ENCODE results near the gene PRPSAP2.
A peak's percentile ranks its signal among the peaks of the same experiment; 100 is the strongest.

Gene PRPSAP2

GRCh38 chr17:18851201-18851600 lies 6.7 kb upstream of the PRPSAP2 start:
- no peak overlapping the region for H3K27ac ChIP-seq (replicated peaks; ENCODE audit: low read length)
- no peak overlapping the region for H4K8ac ChIP-seq (ENCODE audit: low read depth, low read length)
- H4K91ac ChIP-seq (ENCODE audit: low read depth, low read length, poor library complexity), result no peak overlapping the region
- H3K36me3 ChIP-seq (replicated peaks in 1 of 2; ENCODE audit: control insufficient read depth in 2 of 2, insufficient read depth in 2 of 2, low read length in 2 of 2), result peaks cover 0 to 3% of the 10 kb centered on the region in 2 donors
- no peak overlapping the region for H2BK12ac ChIP-seq (ENCODE audit: low read length)
- no peak for DNase-seq (ENCODE audit: low spot score)
- no peak overlapping the region for H3K18ac ChIP-seq (ENCODE audit: low read length)
- no peaks in the 10 kb centered on the region for H3K79me1 ChIP-seq (ENCODE audit: low read depth, low read length)
- no peak overlapping the region for H3K14ac ChIP-seq (ENCODE audit: low read length)
- H3K9me3 ChIP-seq (replicated peaks in 1 of 2; ENCODE audit: control insufficient read depth in 2 of 2, insufficient read depth in 1 of 2, low read depth in 1 of 2, low read length in 2 of 2), result no peaks in the 10 kb centered on the region
- H3K27me3 ChIP-seq (ENCODE audit: control insufficient read depth in 3 of 3, insufficient read depth in 3 of 3, low read depth in 1 of 3, low read length in 3 of 3), result no peaks in the 10 kb centered on the region
- H3K4me2 ChIP-seq (ENCODE audit: insufficient read depth, low read length, poor library complexity, severe bottlenecking), result no peak overlapping the region
- no CpG with 5 or more reads among the region's 3 CpGs for WGBS, 2 donors (ENCODE audit: extremely low coverage in 2 of 2, insufficient read length in 2 of 2, insufficient replicate concordance in 1 of 2)
- H3K4me1 ChIP-seq (ENCODE audit: control insufficient read depth in 2 of 2, insufficient read depth in 1 of 2, low read depth in 1 of 2, low read length in 2 of 2), result peaks cover 0 to 2% of the 10 kb centered on the region in 2 donors
- H3K9ac ChIP-seq (ENCODE audit: low read depth, low read length, poor library complexity), result no peak overlapping the region
- no peak overlapping the region for H2BK15ac ChIP-seq (ENCODE audit: low read length)
- no peak overlapping the region for H2BK120ac ChIP-seq (ENCODE audit: low read depth, low read length)
- no peak overlapping the region for H2BK5ac ChIP-seq (ENCODE audit: low read length)
- H2AFZ ChIP-seq (ENCODE audit: low read length), result no peak overlapping the region
- H3K23ac ChIP-seq (ENCODE audit: low read depth, low read length, poor library complexity), result no peak overlapping the region
- H3K4ac ChIP-seq (ENCODE audit: low read length), result no peak overlapping the region
- no peak overlapping the region for H3K4me3 ChIP-seq (ENCODE audit: low read length in 2 of 2)
- no peak overlapping the region for H2AK5ac ChIP-seq (ENCODE audit: low read depth, low read length)

- no peaks in the 10 kb centered on the region for H3K27me3 ChIP-seq (ENCODE audit: control insufficient read depth in 3 of 3, insufficient read depth in 3 of 3, low read depth in 1 of 3, low read length in 3 of 3)
- H3K18ac ChIP-seq (ENCODE audit: low read length), result no peak overlapping the region
- no CpG with 5 or more reads among the region's 7 CpGs for WGBS, 2 donors (ENCODE audit: extremely low coverage in 2 of 2, insufficient read length in 2 of 2, insufficient replicate concordance in 1 of 2)
- no peak overlapping the region for H3K27ac ChIP-seq (replicated peaks; ENCODE audit: low read length)
- DNase-seq (ENCODE audit: low spot score), result no peak
- H3K9me3 ChIP-seq (replicated peaks in 1 of 2; ENCODE audit: control insufficient read depth in 2 of 2, insufficient read depth in 1 of 2, low read depth in 1 of 2, low read length in 2 of 2), result no peaks in the 10 kb centered on the region
- H3K4me2 ChIP-seq (ENCODE audit: insufficient read depth, low read length, poor library complexity, severe bottlenecking), result no peak overlapping the region
- H3K79me1 ChIP-seq (ENCODE audit: low read depth, low read length), result no peaks in the 10 kb centered on the region
- H2BK5ac ChIP-seq (ENCODE audit: low read length), result no peak overlapping the region
- H3K14ac ChIP-seq (ENCODE audit: low read length), result no peak overlapping the region
- peaks cover 2 to 4% of the 10 kb centered on the region in 2 donors for H3K4me1 ChIP-seq (ENCODE audit: control insufficient read depth in 2 of 2, insufficient read depth in 1 of 2, low read depth in 1 of 2, low read length in 2 of 2)
- H2BK12ac ChIP-seq (ENCODE audit: low read length), result no peak overlapping the region
- no peak overlapping the region for H2AFZ ChIP-seq (ENCODE audit: low read length)
- no peak overlapping the region for H2BK15ac ChIP-seq (ENCODE audit: low read length)
- H3K36me3 ChIP-seq (replicated peaks in 1 of 2; ENCODE audit: control insufficient read depth in 2 of 2, insufficient read depth in 2 of 2, low read length in 2 of 2), result peaks cover 0 to 3% of the 10 kb centered on the region in 2 donors
- no peak overlapping the region for H3K23ac ChIP-seq (ENCODE audit: low read depth, low read length, poor library complexity)
- H4K91ac ChIP-seq (ENCODE audit: low read depth, low read length, poor library complexity), result no peak overlapping the region
- H4K8ac ChIP-seq (ENCODE audit: low read depth, low read length), result no peak overlapping the region
- H2AK5ac ChIP-seq (ENCODE audit: low read depth, low read length), result no peak overlapping the region
- H3K4ac ChIP-seq (ENCODE audit: low read length), result no peak overlapping the region
- H3K9ac ChIP-seq (ENCODE audit: low read depth, low read length, poor library complexity), result no peak overlapping the region
- H3K4me3 ChIP-seq (ENCODE audit: low read length in 2 of 2), result peak overlapping the region in 1 of 2 donors; percentile 56
- no peak overlapping the region for H2BK120ac ChIP-seq (ENCODE audit: low read depth, low read length)
Observed at GRCh38 chr17:18854956-18855355, 3.0 kb upstream of the PRPSAP2 start.

DNA sequence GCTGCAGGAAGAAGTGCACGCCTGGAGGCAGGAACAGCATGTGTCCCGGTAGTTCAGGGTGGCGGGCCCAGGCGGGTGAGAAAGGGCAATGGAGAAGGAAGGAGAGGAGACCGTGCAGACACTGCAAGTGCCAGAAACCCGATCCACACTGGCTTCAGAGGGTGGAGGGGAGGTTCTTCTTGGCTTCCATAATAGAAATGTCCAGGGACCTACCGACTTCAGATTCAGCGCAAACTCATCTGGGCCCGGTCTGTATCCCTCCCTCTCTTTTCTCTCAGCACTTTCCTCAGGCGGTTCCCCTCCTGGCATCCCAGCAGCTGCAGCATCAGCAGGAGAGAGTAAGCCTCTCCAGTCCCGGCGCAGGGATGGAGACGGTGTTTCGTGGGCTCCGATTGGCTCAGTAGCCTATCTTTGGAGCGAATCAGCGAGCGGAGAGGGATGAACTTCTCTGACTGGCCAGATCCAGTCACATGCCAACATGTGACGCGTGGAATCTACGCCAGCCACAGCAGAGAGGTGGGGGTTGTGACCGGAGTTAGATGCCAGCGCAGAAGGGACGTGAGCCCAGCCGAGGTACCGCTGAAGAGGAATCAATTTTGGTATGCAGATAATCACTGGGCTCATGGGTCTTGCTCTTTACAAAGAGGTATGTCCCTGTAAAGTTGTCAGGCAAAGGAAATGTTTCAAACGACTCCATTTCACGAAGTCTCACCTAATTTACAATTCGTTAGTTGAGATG lies 1.9 kb upstream of the PRPSAP2 start:
- peak overlapping the region; percentile 84 for H2AFZ ChIP-seq (ENCODE audit: low read length)
- H2BK5ac ChIP-seq (ENCODE audit: low read length), result no peak overlapping the region
- H4K8ac ChIP-seq (ENCODE audit: low read depth, low read length), result no peak overlapping the region
- peak overlapping the region; percentile 44 for H3K27ac ChIP-seq (replicated peaks; ENCODE audit: low read length)
- no peak overlapping the region for H3K23ac ChIP-seq (ENCODE audit: low read depth, low read length, poor library complexity)
- H3K4me1 ChIP-seq (ENCODE audit: control insufficient read depth in 2 of 2, insufficient read depth in 1 of 2, low read depth in 1 of 2, low read length in 2 of 2), result peaks cover 2 to 4% of the 10 kb centered on the region in 2 donors
- H3K4me2 ChIP-seq (ENCODE audit: insufficient read depth, low read length, poor library complexity, severe bottlenecking), result peak overlapping the region; percentile 92
- no peaks in the 10 kb centered on the region for H3K9me3 ChIP-seq (replicated peaks in 1 of 2; ENCODE audit: control insufficient read depth in 2 of 2, insufficient read depth in 1 of 2, low read depth in 1 of 2, low read length in 2 of 2)
- WGBS, 2 donors (ENCODE audit: extremely low coverage in 2 of 2, insufficient read length in 2 of 2, insufficient replicate concordance in 1 of 2), result no CpG with 5 or more reads among the region's 29 CpGs
- H2BK12ac ChIP-seq (ENCODE audit: low read length), result no peak overlapping the region
- no peak overlapping the region for H2BK15ac ChIP-seq (ENCODE audit: low read length)
- no peak overlapping the region for H2AK5ac ChIP-seq (ENCODE audit: low read depth, low read length)
- peak overlapping the region; percentile 29 for H3K18ac ChIP-seq (ENCODE audit: low read length)
- H3K27me3 ChIP-seq (ENCODE audit: control insufficient read depth in 3 of 3, insufficient read depth in 3 of 3, low read depth in 1 of 3, low read length in 3 of 3), result no peaks in the 10 kb centered on the region
- no peaks in the 10 kb centered on the region for H3K79me1 ChIP-seq (ENCODE audit: low read depth, low read length)
- H3K4me3 ChIP-seq (ENCODE audit: low read length in 2 of 2), result peak overlapping the region; percentile 56 to 86
- H3K36me3 ChIP-seq (replicated peaks in 1 of 2; ENCODE audit: control insufficient read depth in 2 of 2, insufficient read depth in 2 of 2, low read length in 2 of 2), result peaks cover 0 to 12% of the 10 kb centered on the region in 2 donors
- peak; percentile 93 for DNase-seq (ENCODE audit: low spot score)
- peak overlapping the region; percentile 89 for H3K9ac ChIP-seq (ENCODE audit: low read depth, low read length, poor library complexity)
- H3K4ac ChIP-seq (ENCODE audit: low read length), result no peak overlapping the region
- H2BK120ac ChIP-seq (ENCODE audit: low read depth, low read length), result no peak overlapping the region
- H3K14ac ChIP-seq (ENCODE audit: low read length), result no peak overlapping the region
- no peak overlapping the region for H4K91ac ChIP-seq (ENCODE audit: low read depth, low read length, poor library complexity)

DNA sequence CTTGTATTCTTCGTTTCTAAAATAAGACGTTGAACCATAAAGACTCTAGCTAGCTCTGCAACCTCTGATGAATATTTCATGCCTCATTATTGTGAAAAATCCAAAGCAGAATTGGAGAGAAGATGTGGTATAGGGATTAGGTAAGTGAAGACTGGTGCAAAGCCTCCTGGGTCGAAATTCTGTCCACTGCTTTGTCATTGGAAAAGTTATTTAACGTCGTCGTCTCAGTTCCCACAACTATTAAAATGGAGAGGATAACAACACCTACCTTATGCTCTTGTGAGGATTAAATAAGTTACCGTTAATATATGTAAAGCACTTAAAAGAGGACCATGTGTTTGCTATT lies 1.4 kb upstream of the PRPSAP2 start:
- Histone ChIP-seq H3K4me1 (ENCODE audit: control insufficient read depth in 2 of 2, insufficient read depth in 1 of 2, low read depth in 1 of 2, low read length in 2 of 2) (peaks cover 2 to 4% of the 10 kb centered on the region in 2 donors), H2BK15ac (ENCODE audit: low read length) (no peak overlapping the region), H2AFZ (ENCODE audit: low read length) (peak overlapping the region; percentile 82), H3K27me3 (ENCODE audit: control insufficient read depth in 3 of 3, insufficient read depth in 3 of 3, low read depth in 1 of 3, low read length in 3 of 3) (no peaks in the 10 kb centered on the region), H3K36me3 (replicated peaks in 1 of 2; ENCODE audit: control insufficient read depth in 2 of 2, insufficient read depth in 2 of 2, low read length in 2 of 2) (peaks cover 0 to 17% of the 10 kb centered on the region in 2 donors), H4K91ac (ENCODE audit: low read depth, low read length, poor library complexity) (no peak overlapping the region), H4K8ac (ENCODE audit: low read depth, low read length) (no peak overlapping the region), H3K4ac (ENCODE audit: low read length) (no peak overlapping the region), H3K9me3 (replicated peaks in 1 of 2; ENCODE audit: control insufficient read depth in 2 of 2, insufficient read depth in 1 of 2, low read depth in 1 of 2, low read length in 2 of 2) (no peaks in the 10 kb centered on the region), H3K23ac (ENCODE audit: low read depth, low read length, poor library complexity) (no peak overlapping the region), H3K4me3 (ENCODE audit: low read length in 2 of 2) (peak overlapping the region; percentile 56 to 77), H2BK12ac (ENCODE audit: low read length) (no peak overlapping the region), H3K9ac (ENCODE audit: low read depth, low read length, poor library complexity) (no peak overlapping the region), H2AK5ac (ENCODE audit: low read depth, low read length) (no peak overlapping the region), H2BK5ac (ENCODE audit: low read length) (no peak overlapping the region), H2BK120ac (ENCODE audit: low read depth, low read length) (no peak overlapping the region), H3K14ac (ENCODE audit: low read length) (no peak overlapping the region), H3K27ac (replicated peaks; ENCODE audit: low read length) (peak overlapping the region; percentile 44), H3K18ac (ENCODE audit: low read length) (no peak overlapping the region), H3K4me2 (ENCODE audit: insufficient read depth, low read length, poor library complexity, severe bottlenecking) (peak overlapping the region; percentile 55), H3K79me1 (ENCODE audit: low read depth, low read length) (no peaks in the 10 kb centered on the region)
- DNase-seq (ENCODE audit: low spot score), result no peak
- no CpG with 5 or more reads among the region's 7 CpGs for WGBS, 2 donors (ENCODE audit: extremely low coverage in 2 of 2, insufficient read length in 2 of 2, insufficient replicate concordance in 1 of 2)

Data from neuronal stem cell (in vitro differentiated cells).